BLaER1 treated with 17β-estradiol and CSF1 and Interleukin-3, amounts not matched to agents 10 nM and 100 nM (cell line): ENCODE data around the gene ARL5C.

ENCODE experiments used
- H3K27ac ChIP-seq, 11 experiments: shearing (Covaris generic); formaldehyde crosslinking; 2 replicates each; pipeline ENCODE4 v1.8.1; 2022
- H3K27me3 ChIP-seq, 11 experiments: shearing (Covaris generic); formaldehyde crosslinking; 2 replicates each; pipeline ENCODE4 v1.8.1; 2022
- H3K36me3 ChIP-seq, 11 experiments: shearing (Covaris generic); formaldehyde crosslinking; 2 replicates each; pipeline ENCODE4 v1.8.1; 2022
- H3K4me1 ChIP-seq, 10 experiments: shearing (Covaris generic); formaldehyde crosslinking; 2 replicates each; pipeline ENCODE4 v1.8.1; 2022
- H3K4me2 ChIP-seq, 11 experiments: shearing (Covaris generic); formaldehyde crosslinking; 2 replicates each; pipeline ENCODE4 v1.8.1; 2022
- H3K4me3 ChIP-seq, 10 experiments: shearing (Covaris generic); formaldehyde crosslinking; 2 replicates each; pipeline ENCODE4 v1.8.1; 2022
- H3K9ac ChIP-seq, 11 experiments: shearing (Covaris generic); formaldehyde crosslinking; 2 replicates each; pipeline ENCODE4 v1.8.1; 2022
- H3K9me3 ChIP-seq, 11 experiments: shearing (Covaris generic); formaldehyde crosslinking; replicated peaks in 1 of 11; 2 replicates each; pipeline ENCODE4 v1.8.1; 2022
- H4K20me1 ChIP-seq, 11 experiments: shearing (Covaris generic); formaldehyde crosslinking; 2 replicates each; pipeline ENCODE4 v1.8.1; 2022
- Cebpa-rat ChIP-seq, 11 experiments: shearing (Covaris generic); IDR thresholded peaks; 2 replicates each; pipeline ENCODE4 v1.8.1; 2022

ARL5C gene

DNA sequence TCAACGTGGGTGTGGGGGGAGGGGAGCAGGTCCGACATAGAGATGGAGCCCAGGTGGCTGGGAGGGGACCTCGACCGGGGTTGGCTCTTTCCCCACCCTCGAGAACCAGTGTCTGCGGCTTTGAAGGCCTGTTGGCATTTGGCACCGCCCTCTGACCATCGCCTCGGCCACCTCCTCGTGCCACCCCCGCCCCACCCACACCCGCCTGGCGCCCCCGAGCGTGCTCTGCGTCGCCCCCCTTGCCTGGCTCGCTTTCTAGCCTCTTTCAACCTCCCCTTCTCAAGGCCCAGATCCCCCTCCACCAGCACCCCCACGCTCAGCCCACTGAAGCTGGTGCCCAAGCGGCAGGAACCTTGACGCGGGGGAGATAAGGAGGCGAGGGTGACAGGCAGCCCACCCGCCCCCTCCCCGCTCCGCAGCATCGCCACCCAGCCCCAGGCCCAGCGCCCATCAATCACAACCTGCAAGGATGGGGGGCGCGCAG is 30.9 kb upstream of the ARL5C start:
- H3K27ac ChIP-seq, result peak overlapping the region in 10 of 11 experiments; percentile 55 to 100 (median 98); a peak in 20 of 22 replicates
- H3K36me3 ChIP-seq, result peaks cover 29 to 36% (median 35%) of the 10 kb centered on the region in 11 experiments
- H3K9ac ChIP-seq, result peak overlapping the region; percentile 76 to 97 (median 85)
- peaks cover 11 to 56% (median 45%) of the 10 kb centered on the region in 11 experiments; a peak in 21 of 22 replicates for H4K20me1 ChIP-seq
- H3K4me2 ChIP-seq, result peak overlapping the region; percentile 79 to 98 (median 93)
- TF ChIP-seq Cebpa-rat (IDR thresholded peaks at IDR 0.05), result no peak
- H3K4me3 ChIP-seq, result peak overlapping the region; percentile 61 to 84 (median 80)
- H3K4me1 ChIP-seq, result peaks cover 57 to 68% (median 65%) of the 10 kb centered on the region in 10 experiments
- no peaks in the 10 kb centered on the region for H3K9me3 ChIP-seq
- H3K27me3 ChIP-seq, result no peaks in the 10 kb centered on the region

DNA sequence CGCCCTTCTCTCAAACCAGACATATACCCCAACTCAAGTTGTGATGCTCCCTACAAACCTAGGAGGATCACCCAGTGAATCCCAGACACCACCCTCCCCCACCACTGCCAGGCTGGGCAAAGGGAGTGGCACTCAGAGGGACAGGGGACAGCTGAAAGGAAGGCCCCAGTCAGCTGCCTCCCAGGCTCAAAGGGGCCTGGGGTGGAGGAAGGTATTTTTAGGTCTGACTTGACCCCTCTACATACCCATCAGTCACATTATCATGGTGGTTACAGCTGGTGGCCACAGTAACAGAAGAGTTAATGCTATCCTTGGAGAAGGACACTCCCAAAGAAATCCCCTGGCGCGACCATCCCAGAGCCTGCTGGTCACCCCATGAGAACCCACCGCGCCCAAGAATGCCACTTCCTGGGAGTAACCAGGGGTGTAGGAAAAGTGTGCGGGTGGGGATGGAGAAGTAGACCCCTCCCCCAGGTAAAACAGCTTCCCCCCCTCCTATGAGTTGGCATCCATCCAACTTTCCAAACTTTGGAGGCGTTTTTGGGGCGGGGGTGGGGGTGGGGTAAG is 30.4 kb upstream of the ARL5C start:
- Histone ChIP-seq H3K27ac (peak overlapping the region in 8 of 11 experiments; percentile 15 to 57 (median 44); a peak in 13 of 22 replicates), H3K36me3 (peaks cover 29 to 36% (median 35%) of the 10 kb centered on the region in 11 experiments), H3K27me3 (no peaks in the 10 kb centered on the region), H4K20me1 (peaks cover 6 to 56% (median 42%) of the 10 kb centered on the region in 11 experiments; a peak in 21 of 22 replicates), H3K9ac (peak overlapping the region; percentile 30 to 95 (median 50); a peak in 17 of 22 replicates), H3K4me1 (peaks cover 51 to 62% (median 59%) of the 10 kb centered on the region in 10 experiments), H3K4me3 (peak overlapping the region; percentile 29 to 84 (median 78); a peak in 19 of 20 replicates), H3K9me3 (no peaks in the 10 kb centered on the region), H3K4me2 (peak overlapping the region; percentile 79 to 98 (median 93))
- no peak for TF ChIP-seq Cebpa-rat (IDR thresholded peaks at IDR 0.05)

DNA sequence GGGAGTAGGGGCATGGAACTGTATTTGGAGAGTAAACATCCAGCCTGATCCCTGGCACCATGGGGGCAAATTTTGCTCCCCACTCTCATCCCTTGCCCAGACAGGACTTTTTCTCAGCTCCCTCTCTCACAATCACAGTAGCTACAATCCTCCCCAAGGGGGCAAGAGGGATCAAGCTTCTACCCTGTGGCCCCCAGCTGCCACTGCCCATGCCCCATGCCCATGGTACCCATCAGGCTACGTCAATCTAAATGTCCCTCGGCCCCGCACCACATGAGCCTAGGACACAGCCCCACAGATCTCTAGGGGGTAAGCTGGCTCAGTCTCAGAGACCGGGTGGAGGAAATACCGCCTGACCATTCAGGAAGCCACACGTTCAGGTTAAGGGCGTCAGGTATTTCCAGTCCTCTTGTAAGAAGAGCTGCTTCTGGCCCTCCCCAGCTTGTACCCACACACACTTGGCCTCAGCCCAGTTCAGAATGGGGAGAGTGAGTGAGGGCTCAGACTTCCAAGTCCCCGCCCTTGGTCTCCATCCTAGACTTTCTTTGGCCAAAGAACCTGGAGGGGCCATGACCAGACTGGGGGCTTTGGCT is 29.7 kb upstream of the ARL5C start:
- H3K27ac ChIP-seq, result peak overlapping the region in 8 of 11 experiments; percentile 22 to 57 (median 44); a peak in 14 of 22 replicates
- no peaks in the 10 kb centered on the region for H3K27me3 ChIP-seq
- H3K4me2 ChIP-seq, result peak overlapping the region; percentile 79 to 98 (median 93)
- H3K9me3 ChIP-seq, result no peaks in the 10 kb centered on the region
- H3K4me1 ChIP-seq, result peaks cover 47 to 60% (median 57%) of the 10 kb centered on the region in 10 experiments
- peak overlapping the region; percentile 30 to 63 (median 50); a peak in 19 of 22 replicates for H3K9ac ChIP-seq
- TF ChIP-seq Cebpa-rat (IDR thresholded peaks at IDR 0.05), result no peak
- peaks cover 30 to 37% (median 36%) of the 10 kb centered on the region in 11 experiments for H3K36me3 ChIP-seq
- H4K20me1 ChIP-seq, result peaks cover 0 to 57% (median 40%) of the 10 kb centered on the region in 11 experiments; a peak in 19 of 22 replicates
- H3K4me3 ChIP-seq, result peak overlapping the region; percentile 29 to 84 (median 78); a peak in 19 of 20 replicates

DNA sequence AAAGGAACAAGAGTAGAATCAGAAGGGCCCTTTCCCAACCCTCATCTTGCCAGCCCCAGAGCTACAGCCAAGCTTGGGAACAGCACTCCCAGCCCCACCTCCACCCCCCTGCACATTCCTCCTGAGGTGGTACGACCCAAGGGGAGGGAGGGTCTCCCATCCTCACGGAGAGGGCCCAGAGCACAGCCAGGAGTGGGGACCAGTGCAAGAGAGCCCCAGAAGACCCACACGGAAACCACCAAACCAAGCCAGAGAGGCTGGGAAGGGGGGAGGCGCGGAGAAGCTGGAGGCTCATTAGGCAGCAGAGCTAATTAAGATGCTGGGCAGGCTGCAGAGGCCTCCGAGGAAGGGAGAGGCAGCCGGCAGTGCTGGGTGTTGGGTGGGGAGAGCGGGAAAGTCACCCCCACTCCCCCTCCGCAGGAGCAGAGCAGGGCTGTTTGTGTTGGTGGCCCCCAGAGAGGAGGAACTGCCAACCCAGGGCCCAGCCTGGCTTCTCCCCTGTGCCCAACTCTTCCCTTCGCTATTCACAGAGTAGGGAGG is 29.1 kb upstream of the ARL5C start:
- Histone ChIP-seq H3K4me3 (peak overlapping the region in 9 of 10 experiments; percentile 52 to 84 (median 79); a peak in 12 of 20 replicates), H3K36me3 (peaks cover 36 to 43% (median 42%) of the 10 kb centered on the region in 11 experiments), H3K9ac (peak overlapping the region; percentile 26 to 63 (median 50); a peak in 18 of 22 replicates), H3K9me3 (no peaks in the 10 kb centered on the region), H3K27me3 (no peaks in the 10 kb centered on the region), H3K4me1 (peaks cover 47 to 60% (median 57%) of the 10 kb centered on the region in 10 experiments), H3K27ac (peak overlapping the region in 8 of 11 experiments; percentile 22 to 57 (median 44); a peak in 12 of 22 replicates), H4K20me1 (peaks cover 0 to 57% (median 40%) of the 10 kb centered on the region in 11 experiments; a peak in 19 of 22 replicates), H3K4me2 (peak overlapping the region; percentile 79 to 98 (median 93))
- TF ChIP-seq Cebpa-rat (IDR thresholded peaks at IDR 0.05), result no peak

DNA sequence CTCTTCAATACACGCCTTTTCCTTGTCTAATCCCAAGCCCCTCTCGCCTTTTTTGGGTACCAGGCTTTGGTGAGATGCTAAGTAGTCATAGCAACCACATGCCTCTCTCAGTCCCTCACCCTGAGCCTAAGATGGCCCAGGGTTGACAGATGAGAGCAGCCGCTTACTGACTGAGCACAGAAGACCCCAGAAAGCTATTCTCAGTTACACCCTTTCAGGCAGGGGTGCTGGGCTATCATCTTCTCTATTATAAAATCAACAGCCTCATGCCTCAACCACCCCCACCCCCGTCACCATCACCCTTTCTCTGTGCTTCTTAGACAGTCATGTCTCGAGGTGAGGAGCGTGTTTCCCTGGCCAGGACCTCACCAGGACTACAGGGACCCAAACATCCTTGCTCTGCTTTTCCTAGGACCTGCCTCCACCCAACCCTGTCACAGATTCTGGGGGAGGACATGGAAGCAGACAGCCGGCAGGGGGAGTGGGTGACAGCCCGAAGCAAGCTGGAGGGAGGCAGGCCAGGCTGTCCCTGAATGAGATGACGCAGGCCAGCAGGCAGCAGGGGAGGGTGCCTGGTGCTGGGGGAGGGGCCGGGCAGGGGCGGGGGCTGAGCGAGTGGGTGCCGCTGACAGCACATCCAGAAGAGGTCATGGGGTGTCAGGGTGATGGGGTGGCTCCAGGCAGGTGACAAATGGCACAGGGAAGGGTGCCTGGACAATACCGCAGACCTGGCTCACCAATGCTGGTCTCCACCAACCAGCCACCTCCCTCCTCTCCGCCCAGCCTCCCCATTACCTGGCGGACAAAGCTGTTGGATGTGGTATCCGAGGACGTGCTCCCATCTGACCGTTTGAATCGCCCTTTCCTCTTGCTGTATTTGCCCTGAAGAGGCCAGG is 28.4 kb upstream of the ARL5C start:
- Histone ChIP-seq H4K20me1 (peaks cover 0 to 57% (median 40%) of the 10 kb centered on the region in 11 experiments; a peak in 19 of 22 replicates), H3K27me3 (no peaks in the 10 kb centered on the region), H3K4me1 (peaks cover 44 to 57% (median 53%) of the 10 kb centered on the region in 10 experiments), H3K9ac (peak overlapping the region in 10 of 11 experiments; percentile 17 to 63 (median 48); a peak in 15 of 22 replicates), H3K9me3 (no peaks in the 10 kb centered on the region), H3K4me2 (peak overlapping the region; percentile 79 to 98 (median 93)), H3K4me3 (0 out of 20 replicates have a peak overlapping the region, but pooled peaks of 1 of the 10 experiments have one; percentile 80), H3K36me3 (peaks cover 41 to 50% (median 49%) of the 10 kb centered on the region in 11 experiments), H3K27ac (peak overlapping the region in 7 of 11 experiments; percentile 20 to 63 (median 49); a peak in 11 of 22 replicates)
- TF ChIP-seq Cebpa-rat (IDR thresholded peaks at IDR 0.05), result no peak

DNA sequence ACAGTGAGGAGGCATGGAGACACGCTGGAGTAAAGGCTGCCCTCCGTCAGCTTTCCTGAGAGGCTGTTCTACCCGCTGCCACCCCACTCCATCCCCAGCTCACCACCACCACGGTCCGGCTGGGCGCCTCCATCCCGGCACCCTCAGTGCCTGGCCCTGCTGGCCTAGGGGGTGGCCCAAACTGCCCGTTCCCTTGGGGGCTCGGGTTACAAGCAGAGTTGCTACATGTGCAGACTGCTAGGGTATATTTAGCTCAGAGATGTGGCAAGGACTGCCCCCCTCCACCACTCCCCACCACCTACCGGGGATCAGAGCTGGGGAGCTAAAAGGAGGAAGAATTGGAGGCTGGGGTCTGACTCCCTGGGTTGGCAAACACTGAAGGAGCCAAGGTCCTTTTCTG is 27.4 kb upstream of the ARL5C start:
- no peak for TF ChIP-seq Cebpa-rat (IDR thresholded peaks at IDR 0.05)
- H3K27me3 ChIP-seq, result no peaks in the 10 kb centered on the region
- peak overlapping the region in 10 of 11 experiments; percentile 3 to 59 (median 26); a peak in 13 of 22 replicates for H3K9ac ChIP-seq
- peaks cover 34 to 47% (median 43%) of the 10 kb centered on the region in 10 experiments for H3K4me1 ChIP-seq
- peaks cover 49 to 60% (median 59%) of the 10 kb centered on the region in 11 experiments for H3K36me3 ChIP-seq
- H3K27ac ChIP-seq, result peak overlapping the region in 8 of 11 experiments; percentile 15 to 63 (median 28); a peak in 12 of 22 replicates
- H3K4me2 ChIP-seq, result peak overlapping the region; percentile 24 to 95 (median 65)
- peaks cover 0 to 59% (median 40%) of the 10 kb centered on the region in 11 experiments; a peak in 19 of 22 replicates for H4K20me1 ChIP-seq
- no peaks in the 10 kb centered on the region for H3K9me3 ChIP-seq
- H3K4me3 ChIP-seq, result peak overlapping the region in 1 of 10 experiments; percentile 10; a peak in 1 of 20 replicates

DNA sequence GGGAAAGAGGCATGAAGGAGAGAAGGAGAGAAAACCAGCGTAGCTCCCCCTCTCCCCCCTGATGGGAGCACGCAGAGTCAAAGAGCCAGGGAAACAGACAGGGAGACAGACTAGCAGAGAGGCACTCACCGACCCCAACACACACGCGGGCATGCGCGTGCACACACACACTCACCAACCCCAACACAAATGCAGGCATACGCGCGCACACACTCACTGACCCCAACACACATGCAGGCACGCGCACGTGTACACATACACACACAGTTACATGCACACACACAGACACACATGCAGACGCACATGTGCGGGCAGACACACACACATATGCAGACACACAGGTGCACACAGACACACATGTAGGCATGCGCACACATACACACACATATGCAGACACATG is 26.9 kb upstream of the ARL5C start:
- Histone ChIP-seq H3K27me3 (no peaks in the 10 kb centered on the region), H4K20me1 (peaks cover 0 to 64% (median 40%) of the 10 kb centered on the region in 11 experiments; a peak in 19 of 22 replicates), H3K4me1 (peaks cover 30 to 43% (median 39%) of the 10 kb centered on the region in 10 experiments), H3K9ac (peak overlapping the region in 3 of 11 experiments; percentile 5 to 52 (median 36); a peak in 7 of 22 replicates), H3K9me3 (no peaks in the 10 kb centered on the region), H3K4me3 (no peak overlapping the region), H3K27ac (peak overlapping the region in 3 of 11 experiments; percentile 15 to 63 (median 42); a peak in 3 of 22 replicates), H3K4me2 (peak overlapping the region in 7 of 11 experiments; percentile 37 to 95 (median 84); a peak in 6 of 22 replicates), H3K36me3 (peaks cover 54 to 65% (median 63%) of the 10 kb centered on the region in 11 experiments)
- TF ChIP-seq Cebpa-rat (IDR thresholded peaks at IDR 0.05), result no peak
